Left renal pelvis (tissue), 4 donors: ENCODE data around the gene NAALADL1. TPM values are rescaled to one million over a fixed set of nuclear protein-coding genes. Genes with fewer than 3 reads are reported as not detected.

ENCODE experiments used
- DNase-seq, 4 donors: peaks; one replicate each; pipeline ENCODE4 v3.0.0-alpha.2; 2013; ENCODE audit warnings: low read depth in 4 of 4, low spot score in 3 of 4
- polyA plus RNA-seq, 4 donors: library from polyadenylated mRNA; unstranded; fragments of 120-200 nt; gene quantifications; one replicate each; pipeline ENCODE4 v1.2.1, GENCODE V29; 2013; ENCODE audit not compliant: insufficient read length in 4 of 4

The NAALADL1 gene
- polyA plus RNA-seq, 4 donors: 11.6 to 28.5 (median 12.6) TPM

- DNase-seq: peak; percentile 85 to 92 (median 88)
Observed at GRCh38 chr11:65083834-65084597, 25.7 kb upstream of the NAALADL1 start, which contains the start of the genes CDCA5 and ZFPL1. TSS of gene CDCA5 (minus strand) at chr11:65084040. CDS start at chr11:65083978, 62 bp downstream. TSS of gene ZFPL1 (plus strand) at chr11:65084222. CDS start at chr11:65084699, 477 bp downstream.

DNA sequence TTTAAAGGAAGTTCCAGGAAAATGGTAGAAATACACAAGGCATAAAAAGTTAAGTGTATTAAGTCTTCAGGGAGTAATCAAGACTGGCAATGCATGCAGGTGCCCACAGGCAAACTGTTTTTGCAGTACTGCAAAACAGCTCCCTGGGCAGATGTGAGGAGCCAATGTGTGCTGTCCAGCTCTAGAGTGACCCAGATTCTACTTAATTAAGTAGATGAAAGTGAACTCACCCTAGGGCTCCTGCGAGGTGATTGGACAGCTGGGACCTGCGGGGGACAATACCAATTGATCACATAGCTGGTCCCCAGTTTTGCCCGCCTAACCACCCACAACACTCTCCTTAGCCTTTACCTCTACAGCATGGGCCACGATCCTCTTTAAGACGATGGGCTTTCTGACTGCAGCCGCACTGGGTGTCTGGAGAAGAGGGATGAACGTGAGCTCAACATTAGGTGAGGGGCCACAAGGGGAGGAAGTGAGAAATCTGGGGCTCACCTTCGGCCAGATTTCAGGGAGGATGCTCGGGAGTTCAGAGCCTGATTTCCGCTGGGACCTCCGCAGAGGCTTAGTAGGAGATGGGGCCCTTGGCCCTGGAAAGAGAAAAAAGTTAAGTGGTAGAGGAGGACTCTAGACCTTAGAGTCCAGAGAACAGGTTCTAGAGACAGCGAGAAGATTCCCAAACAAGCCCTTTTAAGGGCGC is 24.9 kb upstream of the NAALADL1 start:
- no peak for DNase-seq

DNA sequence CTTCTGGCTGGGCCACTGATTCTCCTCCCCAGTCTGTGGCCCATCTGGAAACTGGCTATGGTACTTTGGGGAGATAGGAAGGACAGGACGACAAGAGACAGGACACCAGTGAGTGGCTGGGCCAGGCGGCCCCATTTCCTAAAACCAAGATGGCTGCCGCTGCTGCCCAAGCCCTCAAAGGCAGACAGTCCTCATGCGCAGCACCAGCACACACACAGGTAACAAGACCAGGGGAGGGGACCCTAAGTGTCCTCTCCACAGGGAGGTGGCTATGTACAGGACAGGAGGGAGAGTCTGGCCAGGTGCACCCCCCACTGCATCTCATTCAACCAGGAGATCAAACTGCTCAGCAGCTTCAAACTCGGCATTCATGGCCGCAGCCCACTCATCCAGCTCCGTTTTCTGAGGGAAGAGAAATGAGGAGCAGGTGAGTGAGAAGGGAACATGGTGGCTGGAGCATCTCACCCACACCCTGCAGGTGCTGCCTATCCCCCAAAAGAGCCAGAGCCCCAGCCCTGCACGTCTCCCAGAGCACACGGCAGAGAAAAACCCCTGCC is 20.5 kb upstream of the NAALADL1 start:
- no peak for DNase-seq

GRCh38 chr11:65078151-65078550 is 19.8 kb upstream of the NAALADL1 start:
- DNase-seq: no peak

GRCh38 chr11:65077451-65077850 is 19.1 kb upstream of the NAALADL1 start:
- no peak for DNase-seq

GRCh38 chr11:65072631-65072966 is 14.2 kb upstream of the NAALADL1 start:
- DNase-seq: no peak

- no peak for DNase-seq
Observed at GRCh38 chr11:65071907-65072630, 13.7 kb upstream of the NAALADL1 start.

GRCh38 chr11:65069217-65069616 is 10.9 kb upstream of the NAALADL1 start:
- DNase-seq: no peak

DNA sequence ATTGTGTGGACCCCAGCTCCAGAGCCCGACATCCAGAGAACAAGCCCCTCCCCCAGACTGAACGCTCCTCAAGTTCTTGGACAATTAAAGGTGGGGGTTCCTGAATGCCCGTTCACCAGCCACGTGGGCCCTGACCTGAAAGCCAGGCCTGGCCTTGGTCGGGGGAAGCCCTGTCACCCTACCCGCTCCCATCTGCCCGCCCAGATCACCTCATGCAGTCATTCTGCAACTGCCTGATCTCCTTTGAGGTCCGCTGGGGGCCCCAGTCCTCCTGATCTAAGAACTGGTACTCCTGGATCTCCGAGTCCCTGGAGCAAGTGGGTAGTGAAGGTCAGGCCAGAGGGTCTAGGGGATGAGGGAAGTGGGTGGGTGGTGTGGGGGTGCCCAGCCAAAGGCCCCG is 9.1 kb upstream of the NAALADL1 start:
- no peak for DNase-seq

DNA sequence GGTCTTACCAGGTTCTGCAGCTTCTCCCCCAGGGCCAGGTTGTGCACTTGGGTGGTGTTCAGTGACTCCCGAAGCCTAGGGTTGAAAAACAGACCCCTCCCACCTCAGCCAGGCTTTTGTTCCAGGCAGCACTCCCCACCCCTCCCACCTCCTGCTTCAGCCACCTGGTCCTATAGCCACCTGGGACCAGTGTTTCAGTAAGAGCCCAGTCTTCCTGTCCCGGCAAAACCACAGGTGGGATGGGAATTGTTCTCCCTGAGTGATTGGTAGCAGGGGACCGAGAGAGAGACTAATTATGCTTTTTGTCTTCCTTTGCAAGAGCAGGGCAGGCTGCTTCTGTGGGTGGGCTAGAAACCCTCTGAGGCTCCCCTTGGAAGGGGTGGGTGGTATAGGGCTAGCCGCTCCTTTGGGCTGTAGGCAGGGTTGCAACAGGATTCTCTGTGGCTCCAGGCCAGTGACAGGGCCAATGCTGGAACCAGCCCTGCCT is 8.5 kb upstream of the NAALADL1 start:
- DNase-seq: no peak

DNA sequence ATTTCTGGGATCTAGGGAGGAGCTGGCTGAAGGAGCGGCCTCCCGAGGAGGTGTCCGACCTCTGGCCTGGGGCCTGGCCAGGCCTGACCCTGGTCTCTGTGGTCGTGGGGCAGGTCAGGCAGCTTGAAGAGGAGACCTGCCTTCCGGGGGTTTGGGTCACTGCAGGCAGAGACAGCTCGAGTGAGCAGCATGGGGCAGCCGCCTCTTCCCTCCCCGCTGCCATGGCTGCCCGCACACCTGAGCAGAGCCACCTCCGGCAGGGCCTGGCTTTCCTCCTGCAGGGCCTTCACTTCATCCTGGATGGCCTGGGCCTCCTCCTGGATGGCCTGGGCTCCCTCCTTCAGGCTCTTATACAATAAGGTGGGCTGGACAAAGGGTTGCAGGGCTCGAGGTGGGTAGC is 8.0 kb upstream of the NAALADL1 start:
- DNase-seq: no peak

- DNase-seq: no peak
Observed at GRCh38 chr11:65065851-65066250, 7.5 kb upstream of the NAALADL1 start.

GRCh38 chr11:65064847-65065240 is 6.5 kb upstream of the NAALADL1 start:
- DNase-seq: no peak

- no peak for DNase-seq
Observed at GRCh38 chr11:65063532-65063931, 5.2 kb upstream of the NAALADL1 start.

DNA sequence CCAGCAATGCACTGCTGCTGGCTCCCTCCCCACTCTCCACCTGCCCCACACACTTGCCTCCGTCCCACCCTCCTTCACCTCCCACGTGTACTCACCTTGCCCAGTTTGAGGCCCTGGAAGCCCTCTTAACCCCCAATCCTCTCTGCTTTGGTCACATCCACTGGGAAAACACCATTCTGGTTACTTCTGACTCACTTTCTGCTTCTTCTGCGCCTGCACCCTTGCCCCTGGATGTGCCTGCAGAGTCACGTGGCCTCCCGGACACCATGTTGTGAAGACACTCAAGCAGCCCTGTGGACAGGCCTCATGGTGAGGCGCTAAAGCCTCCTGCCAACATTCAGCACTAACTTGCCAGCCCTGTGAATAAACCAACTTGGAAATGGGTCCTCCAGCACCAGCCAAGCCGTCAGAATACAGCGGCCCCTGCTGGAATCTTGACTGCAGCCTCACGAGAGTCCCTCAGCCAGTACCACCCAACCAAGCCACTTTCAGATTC is 2.6 kb upstream of the NAALADL1 start:
- DNase-seq: no peak

DNA sequence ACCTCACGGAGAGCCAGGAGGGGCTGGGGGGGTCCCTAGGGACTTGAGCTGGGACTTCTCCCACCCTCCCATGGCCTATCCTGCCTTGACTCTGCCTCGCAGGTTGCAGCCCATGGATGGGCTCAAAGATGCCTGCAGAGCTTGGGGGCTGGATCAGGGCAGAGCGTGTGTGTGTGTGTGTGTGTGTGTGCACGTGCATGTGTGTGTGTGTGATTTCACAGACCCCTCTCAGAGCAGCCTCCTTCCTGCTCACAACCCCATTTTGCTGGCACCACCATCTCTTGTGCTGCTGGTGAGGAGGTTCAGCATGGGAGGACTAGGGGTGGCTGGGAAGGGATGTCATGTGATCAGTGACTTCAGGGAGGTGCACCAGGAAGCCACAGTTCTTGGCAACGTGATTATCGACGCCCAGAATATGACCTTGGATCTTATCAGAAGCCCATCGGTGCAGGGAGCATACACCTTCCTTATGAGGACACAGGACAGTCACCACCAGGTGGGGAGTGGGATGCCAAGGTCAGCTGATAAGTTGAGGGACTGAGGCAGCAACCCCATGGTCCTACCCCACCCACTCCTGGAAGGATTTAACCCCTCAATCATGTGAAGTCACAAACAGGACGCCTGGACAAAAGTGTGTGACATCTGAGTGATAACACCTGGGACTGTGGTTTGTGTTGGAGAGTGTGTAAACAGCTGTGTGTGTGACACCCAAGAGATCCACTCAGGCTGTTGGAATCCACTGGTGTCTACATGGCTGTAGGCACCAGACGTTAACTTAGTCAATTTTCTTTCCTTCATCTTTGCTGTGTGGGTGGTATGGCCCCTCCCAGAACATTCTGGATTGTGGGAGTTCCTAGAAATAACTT is 1.8 kb upstream of the NAALADL1 start:
- no peak for DNase-seq

DNA sequence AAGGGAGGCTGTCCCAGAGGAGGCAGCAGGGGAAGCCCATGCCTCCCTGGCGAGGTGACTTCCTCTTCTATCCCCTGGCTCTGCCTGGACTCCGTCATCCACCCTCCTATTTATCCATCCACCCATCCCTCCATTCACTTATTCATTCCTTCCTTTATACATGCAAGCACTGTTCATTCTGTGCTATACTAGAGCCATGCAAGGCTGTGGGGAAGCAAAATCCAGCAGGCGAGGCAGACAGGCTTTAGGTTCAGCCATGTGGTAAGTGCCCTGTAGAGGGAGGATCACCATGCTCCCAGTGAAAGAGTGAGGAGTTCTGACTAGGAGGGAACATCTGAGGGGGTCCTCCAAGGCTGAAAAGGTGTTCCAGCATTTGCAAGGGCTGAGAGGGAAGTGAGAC is 1.2 kb upstream of the NAALADL1 start:
- no peak for DNase-seq

GRCh38 chr11:65058012-65058411 is 341 bp downstream of the NAALADL1 start:
- no peak for DNase-seq

- no peak for DNase-seq
Observed at GRCh38 chr11:65057526-65057925, 827 bp downstream of the NAALADL1 start.

DNA sequence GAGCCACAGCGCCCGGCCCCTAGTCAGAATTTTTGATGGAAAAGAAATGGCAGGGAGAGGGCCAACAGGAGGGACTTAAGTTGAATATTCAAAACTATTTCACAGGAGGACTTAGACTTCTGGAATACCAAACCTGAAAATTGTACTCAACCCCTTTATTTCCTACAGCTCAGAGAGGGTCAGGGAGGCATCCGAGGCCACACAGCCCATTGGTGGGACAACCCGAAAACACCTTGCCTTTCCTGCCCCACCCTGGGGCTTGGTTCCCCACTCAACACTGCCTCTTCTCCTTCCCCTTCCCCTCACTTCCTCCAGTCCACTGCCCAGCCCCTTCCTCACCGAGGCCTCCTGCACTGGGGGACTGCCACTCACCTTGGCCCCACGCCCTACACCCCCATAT is 1.4 kb downstream of the NAALADL1 start:
- DNase-seq: no peak
